ENCODE data around the gene MARCO.

The MARCO gene

GRCh38 chr2:118918017-118918416 is 24.0 kb upstream of the MARCO start:
- TF ChIP-seq FOXM1 (IDR thresholded peaks at IDR 0.05; ENCODE audit: borderline replicate concordance) (no peak), L3MBTL2 (conservative IDR thresholded peaks at IDR 0.05) (no peak), NFRKB (IDR thresholded peaks at IDR 0.05) (no peak), FOXK2 (IDR thresholded peaks at IDR 0.05) (no peak), SP1 (IDR thresholded peaks at IDR 0.05) (no peak), ZNF384 (IDR thresholded peaks at IDR 0.05) (no peak)
- TF ChIP-seq, protein P1, sequence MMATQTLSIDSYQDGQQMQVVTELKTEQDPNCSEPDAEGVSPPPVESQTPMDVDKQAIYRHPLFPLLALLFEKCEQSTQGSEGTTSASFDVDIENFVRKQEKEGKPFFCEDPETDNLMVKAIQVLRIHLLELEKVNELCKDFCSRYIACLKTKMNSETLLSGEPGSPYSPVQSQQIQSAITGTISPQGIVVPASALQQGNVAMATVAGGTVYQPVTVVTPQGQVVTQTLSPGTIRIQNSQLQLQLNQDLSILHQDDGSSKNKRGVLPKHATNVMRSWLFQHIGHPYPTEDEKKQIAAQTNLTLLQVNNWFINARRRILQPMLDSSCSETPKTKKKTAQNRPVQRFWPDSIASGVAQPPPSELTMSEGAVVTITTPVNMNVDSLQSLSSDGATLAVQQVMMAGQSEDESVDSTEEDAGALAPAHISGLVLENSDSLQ (IDR thresholded peaks at IDR 0.05) = no peak
- ChIA-PET POLR2A (no interaction called here), CTCF (no interaction called here)
- DNase-seq (ENCODE audit: extremely low spot score) = no peak

DNA sequence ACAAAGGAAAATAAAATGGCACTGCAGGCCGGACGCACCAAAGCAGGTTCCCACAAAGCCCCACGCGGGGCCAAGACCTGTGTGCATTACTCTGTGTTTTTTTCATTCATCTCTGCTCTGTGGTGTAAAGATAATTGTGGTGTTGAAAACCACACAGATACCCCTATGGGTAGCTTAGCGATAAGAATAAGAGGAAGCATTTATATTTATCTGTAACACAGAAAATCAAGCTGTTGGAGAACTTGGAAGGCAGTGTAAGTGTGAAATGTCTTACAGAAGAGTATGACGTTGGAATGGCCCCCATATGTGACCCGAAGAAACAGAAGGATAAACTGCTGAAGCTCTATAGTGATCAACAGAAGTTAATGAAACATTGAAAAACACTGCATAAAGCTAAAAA is 20.3 kb upstream of the MARCO start:
- ChIA-PET CTCF (no interaction called here), POLR2A (no interaction called here)
- TF ChIP-seq LEF1 (IDR thresholded peaks at IDR 0.05; ENCODE audit: borderline replicate concordance) = no peak
- no peak for TF ChIP-seq SUZ12 (IDR thresholded peaks at IDR 0.05)
- TF ChIP-seq, protein P1 (IDR thresholded peaks at IDR 0.05) = no peak
- no peak for TF ChIP-seq TARDBP (IDR thresholded peaks at IDR 0.05)
- TF ChIP-seq CTBP1 (IDR thresholded peaks at IDR 0.05; ENCODE audit: borderline replicate concordance) = no peak
- TF ChIP-seq BHLHE40 (IDR thresholded peaks at IDR 0.05; ENCODE audit: borderline replicate concordance) = no peak
- no peak for TF ChIP-seq FOXA1 (IDR thresholded peaks at IDR 0.05)
- TF ChIP-seq FOXM1 (IDR thresholded peaks at IDR 0.05; ENCODE audit: borderline replicate concordance) = no peak
- no peak for DNase-seq (ENCODE audit: extremely low spot score)

DNA sequence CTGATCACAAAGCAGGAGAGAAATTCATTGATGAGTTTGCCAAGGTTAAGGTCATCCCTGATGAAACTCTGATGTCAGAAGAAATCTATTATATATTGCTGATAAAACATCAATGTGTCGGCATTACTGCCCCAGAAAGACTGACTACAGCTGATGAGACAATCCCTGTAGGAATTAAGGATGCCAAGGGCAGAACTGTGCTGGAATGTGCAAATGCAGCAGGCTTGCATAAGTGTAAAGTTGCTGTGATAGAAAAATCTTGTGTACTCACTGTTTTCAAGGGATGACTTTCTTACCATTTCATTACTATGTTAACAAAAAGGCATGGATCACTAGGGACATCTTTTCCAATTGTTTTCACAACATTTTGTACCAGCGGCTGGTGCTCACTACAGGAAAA is 19.7 kb upstream of the MARCO start:
- CTCF ChIA-PET = no interaction called here
- no peak for TF ChIP-seq FOXM1 (IDR thresholded peaks at IDR 0.05; ENCODE audit: borderline replicate concordance)
- TF ChIP-seq L3MBTL2 (conservative IDR thresholded peaks at IDR 0.05) = no peak
- TF ChIP-seq SUZ12 (IDR thresholded peaks at IDR 0.05) = no peak
- TF ChIP-seq, protein P1 (IDR thresholded peaks at IDR 0.05) = no peak
- TF ChIP-seq BHLHE40 (IDR thresholded peaks at IDR 0.05; ENCODE audit: borderline replicate concordance) = no peak
- no peak for TF ChIP-seq TARDBP (IDR thresholded peaks at IDR 0.05)
- TF ChIP-seq NFRKB (IDR thresholded peaks at IDR 0.05) = no peak
- no peak for TF ChIP-seq FOXA1 (IDR thresholded peaks at IDR 0.05)
- no peak for TF ChIP-seq CTBP1 (IDR thresholded peaks at IDR 0.05; ENCODE audit: borderline replicate concordance)
- no peak for TF ChIP-seq LEF1 (IDR thresholded peaks at IDR 0.05; ENCODE audit: borderline replicate concordance)
- TF ChIP-seq ELF4 (IDR thresholded peaks at IDR 0.05) = no peak
- no peak for TF ChIP-seq HDGF (IDR thresholded peaks at IDR 0.05; ENCODE audit: borderline replicate concordance)
- TF ChIP-seq ARNT (IDR thresholded peaks at IDR 0.05) = no peak
- no peak for TF ChIP-seq ZNF384 (IDR thresholded peaks at IDR 0.05)
- no peak for TF ChIP-seq FOXK2 (IDR thresholded peaks at IDR 0.05)
- TF ChIP-seq SP1 (IDR thresholded peaks at IDR 0.05) = no peak

DNA sequence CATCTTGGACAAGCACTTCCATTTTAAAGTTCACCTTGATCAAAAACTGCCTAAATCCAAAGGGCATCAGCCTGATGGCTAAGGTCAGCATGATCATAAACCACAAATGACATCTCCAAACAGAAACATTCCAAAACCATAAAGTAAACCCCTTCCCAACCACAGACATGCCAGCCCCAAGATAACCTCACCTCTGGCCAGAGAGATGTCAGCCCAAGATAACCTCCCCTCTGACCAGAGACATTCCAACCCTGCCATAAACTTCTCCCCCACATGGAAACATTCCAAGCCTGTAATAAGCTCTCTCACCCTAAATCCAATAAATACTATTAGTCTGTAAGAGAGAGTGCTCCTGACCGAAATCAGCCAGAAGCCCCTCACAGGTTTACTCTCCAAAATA is 18.6 kb upstream of the MARCO start:
- POLR2A ChIA-PET = no interaction called here
- DNase-seq (ENCODE audit: extremely low spot score) = no peak
- no peak for TF ChIP-seq ZNF384 (IDR thresholded peaks at IDR 0.05)
- no peak for TF ChIP-seq FOXA1 (IDR thresholded peaks at IDR 0.05)
- no peak for TF ChIP-seq NFRKB (IDR thresholded peaks at IDR 0.05)
- no peak for TF ChIP-seq ELF4 (IDR thresholded peaks at IDR 0.05)
- no peak for TF ChIP-seq L3MBTL2 (conservative IDR thresholded peaks at IDR 0.05)
- TF ChIP-seq FOXK2 (IDR thresholded peaks at IDR 0.05) = no peak
- TF ChIP-seq LEF1 (IDR thresholded peaks at IDR 0.05; ENCODE audit: borderline replicate concordance) = no peak
- TF ChIP-seq SUZ12 (IDR thresholded peaks at IDR 0.05) = no peak
- TF ChIP-seq ARNT (IDR thresholded peaks at IDR 0.05) = no peak
- TF ChIP-seq HDGF (IDR thresholded peaks at IDR 0.05; ENCODE audit: borderline replicate concordance) = no peak
- TF ChIP-seq, protein P1 (IDR thresholded peaks at IDR 0.05) = no peak
- TF ChIP-seq CTBP1 (IDR thresholded peaks at IDR 0.05; ENCODE audit: borderline replicate concordance) = no peak
- TF ChIP-seq TARDBP (IDR thresholded peaks at IDR 0.05) = no peak
- TF ChIP-seq SP1 (IDR thresholded peaks at IDR 0.05) = no peak
- TF ChIP-seq FOXM1 (IDR thresholded peaks at IDR 0.05; ENCODE audit: borderline replicate concordance) = no peak
- TF ChIP-seq BHLHE40 (IDR thresholded peaks at IDR 0.05; ENCODE audit: borderline replicate concordance) = no peak
- CTCF ChIA-PET = no interaction called here

More for the DNA sequence above, 19.7 kb upstream of the MARCO start:
- POLR2A ChIA-PET = no interaction called here
- DNase-seq (ENCODE audit: extremely low spot score) = no peak

DNA sequence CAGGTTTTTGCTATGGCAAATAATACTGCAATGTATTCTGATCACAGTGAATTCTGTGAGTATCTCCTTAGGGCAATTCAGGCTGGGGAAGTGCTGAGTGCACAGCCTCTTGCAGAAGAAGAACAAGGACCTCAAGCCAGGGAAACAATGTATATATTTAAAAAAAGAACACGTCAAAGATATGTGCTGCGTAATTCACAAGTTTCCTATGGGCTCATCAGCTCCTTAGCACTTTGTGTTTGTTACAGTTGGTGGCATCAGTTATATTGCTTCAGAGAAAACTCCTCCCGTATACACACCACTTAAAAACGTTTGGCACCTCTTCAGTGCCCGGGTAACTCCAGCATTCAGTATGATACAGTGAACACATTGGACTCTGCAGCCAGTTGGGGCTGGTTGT is 16.5 kb upstream of the MARCO start:
- no peak for DNase-seq (ENCODE audit: extremely low spot score)
- CTCF ChIA-PET = no interaction called here
- POLR2A ChIA-PET = no interaction called here
- TF ChIP-seq NFRKB (IDR thresholded peaks at IDR 0.05) (no peak), L3MBTL2 (conservative IDR thresholded peaks at IDR 0.05) (no peak), LEF1 (IDR thresholded peaks at IDR 0.05; ENCODE audit: borderline replicate concordance) (no peak), ZNF384 (IDR thresholded peaks at IDR 0.05) (no peak), CTBP1 (IDR thresholded peaks at IDR 0.05; ENCODE audit: borderline replicate concordance) (no peak), FOXA1 (IDR thresholded peaks at IDR 0.05) (no peak), FOXM1 (IDR thresholded peaks at IDR 0.05; ENCODE audit: borderline replicate concordance) (no peak), HDGF (IDR thresholded peaks at IDR 0.05; ENCODE audit: borderline replicate concordance) (no peak), FOXK2 (IDR thresholded peaks at IDR 0.05) (no peak), SP1 (IDR thresholded peaks at IDR 0.05) (no peak), SUZ12 (IDR thresholded peaks at IDR 0.05) (no peak), BHLHE40 (IDR thresholded peaks at IDR 0.05; ENCODE audit: borderline replicate concordance) (no peak), TARDBP (IDR thresholded peaks at IDR 0.05) (no peak)
- TF ChIP-seq, protein P1 (IDR thresholded peaks at IDR 0.05) = no peak

Data from HEK293T (cell line).